ENCODE data around the gene EEF1G. TPM values are rescaled to one million over a fixed set of nuclear protein-coding genes. Genes with fewer than 3 reads are reported as not detected.

EEF1G gene
- total and polyA plus RNA-seq, 9 of the 15 experiments (the other 6 are each of a cell fraction or from before 2014, with no cell fraction given): 985 to 2,349 (median 2,035) TPM

GRCh38 chr11:62592146-62592815, 18.6 kb upstream of the EEF1G start (continued):
- TF ChIP-seq LCOR (CRISPR knock-in tag; IDR thresholded peaks at IDR 0.05) (peak; percentile 42; the same call in 1 of the 2 replicates), POLR2B (IDR thresholded peaks at IDR 0.05; ENCODE audit: low read depth, partially characterized antibody) (no peak), ZSCAN29 (IDR thresholded peaks at IDR 0.05) (no peak), KLF1 (tag; IDR thresholded peaks at IDR 0.05) (no peak), ZNF197 (CRISPR knock-in tag; IDR thresholded peaks at IDR 0.05; ENCODE audit: low read depth) (no peak), LEF1 (IDR thresholded peaks at IDR 0.05) (no peak), NCOA6 (IDR thresholded peaks at IDR 0.05) (no peak), CEBPG (CRISPR knock-in tag; IDR thresholded peaks at IDR 0.05) (no peak), CEBPG (tag; conservative IDR thresholded peaks at IDR 0.05 in 1 of 2, IDR thresholded peaks at IDR 0.05 in 1 of 2) (no peak), ZNF165 (CRISPR knock-in tag; IDR thresholded peaks at IDR 0.05; ENCODE audit: borderline replicate concordance) (no peak), ZNF592 (IDR thresholded peaks at IDR 0.05) (peak; percentile 15; the same call in 1 of the 2 replicates), FOXA1 (IDR thresholded peaks at IDR 0.05; ENCODE audit: borderline replicate concordance) (no peak), PTRF (tag; IDR thresholded peaks at IDR 0.05) (no peak), MEIS2 (IDR thresholded peaks at IDR 0.05; ENCODE audit: partially characterized antibody) (no peak), MYC (IDR thresholded peaks at IDR 0.05; ENCODE audit: low read depth, low read length) (no peak), MYC (CRISPR knock-in tag; IDR thresholded peaks at IDR 0.05; ENCODE audit: borderline replicate concordance, low read depth) (no peak), KLF10 (CRISPR knock-in tag; IDR thresholded peaks at IDR 0.05) (no peak), CBFA2T2 (conservative IDR thresholded peaks at IDR 0.05) (0 out of 2 replicates have a peak, but pooled peaks have one; percentile 7), BRD4 (IDR thresholded peaks at IDR 0.05) (no peak; the same call in 1 of the 2 replicates), FOXK2 (conservative IDR thresholded peaks at IDR 0.05 in 1 of 2, IDR thresholded peaks at IDR 0.05 in 1 of 2; ENCODE audit: low read depth in 2 of 2) (no peak), TBL1XR1 (IDR thresholded peaks at IDR 0.05; ENCODE audit: low read length in 2 of 2) (no peak), SMARCE1 (IDR thresholded peaks at IDR 0.05) (no peak), SRSF1 (IDR thresholded peaks at IDR 0.05; ENCODE audit: low read depth, low read length) (no peak)
- TF ChIP-seq, protein P1, sequence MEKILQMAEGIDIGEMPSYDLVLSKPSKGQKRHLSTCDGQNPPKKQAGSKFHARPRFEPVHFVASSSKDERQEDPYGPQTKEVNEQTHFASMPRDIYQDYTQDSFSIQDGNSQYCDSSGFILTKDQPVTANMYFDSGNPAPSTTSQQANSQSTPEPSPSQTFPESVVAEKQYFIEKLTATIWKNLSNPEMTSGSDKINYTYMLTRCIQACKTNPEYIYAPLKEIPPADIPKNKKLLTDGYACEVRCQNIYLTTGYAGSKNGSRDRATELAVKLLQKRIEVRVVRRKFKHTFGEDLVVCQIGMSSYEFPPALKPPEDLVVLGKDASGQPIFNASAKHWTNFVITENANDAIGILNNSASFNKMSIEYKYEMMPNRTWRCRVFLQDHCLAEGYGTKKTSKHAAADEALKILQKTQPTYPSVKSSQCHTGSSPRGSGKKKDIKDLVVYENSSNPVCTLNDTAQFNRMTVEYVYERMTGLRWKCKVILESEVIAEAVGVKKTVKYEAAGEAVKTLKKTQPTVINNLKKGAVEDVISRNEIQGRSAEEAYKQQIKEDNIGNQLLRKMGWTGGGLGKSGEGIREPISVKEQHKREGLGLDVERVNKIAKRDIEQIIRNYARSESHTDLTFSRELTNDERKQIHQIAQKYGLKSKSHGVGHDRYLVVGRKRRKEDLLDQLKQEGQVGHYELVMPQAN (IDR thresholded peaks at IDR 0.05; ENCODE audit: borderline replicate concordance): no peak

Data from K562 (cell line).